ENCODE measurements around the gene SCLY. TPM values are rescaled to one million over a fixed set of nuclear protein-coding genes. Genes with fewer than 3 reads are reported as not detected.
A peak's percentile ranks its signal among the peaks of the same experiment; 100 is the strongest.

The SCLY gene
- total RNA-seq, 1 donor from 2014 or later = 11.5 TPM

DNA sequence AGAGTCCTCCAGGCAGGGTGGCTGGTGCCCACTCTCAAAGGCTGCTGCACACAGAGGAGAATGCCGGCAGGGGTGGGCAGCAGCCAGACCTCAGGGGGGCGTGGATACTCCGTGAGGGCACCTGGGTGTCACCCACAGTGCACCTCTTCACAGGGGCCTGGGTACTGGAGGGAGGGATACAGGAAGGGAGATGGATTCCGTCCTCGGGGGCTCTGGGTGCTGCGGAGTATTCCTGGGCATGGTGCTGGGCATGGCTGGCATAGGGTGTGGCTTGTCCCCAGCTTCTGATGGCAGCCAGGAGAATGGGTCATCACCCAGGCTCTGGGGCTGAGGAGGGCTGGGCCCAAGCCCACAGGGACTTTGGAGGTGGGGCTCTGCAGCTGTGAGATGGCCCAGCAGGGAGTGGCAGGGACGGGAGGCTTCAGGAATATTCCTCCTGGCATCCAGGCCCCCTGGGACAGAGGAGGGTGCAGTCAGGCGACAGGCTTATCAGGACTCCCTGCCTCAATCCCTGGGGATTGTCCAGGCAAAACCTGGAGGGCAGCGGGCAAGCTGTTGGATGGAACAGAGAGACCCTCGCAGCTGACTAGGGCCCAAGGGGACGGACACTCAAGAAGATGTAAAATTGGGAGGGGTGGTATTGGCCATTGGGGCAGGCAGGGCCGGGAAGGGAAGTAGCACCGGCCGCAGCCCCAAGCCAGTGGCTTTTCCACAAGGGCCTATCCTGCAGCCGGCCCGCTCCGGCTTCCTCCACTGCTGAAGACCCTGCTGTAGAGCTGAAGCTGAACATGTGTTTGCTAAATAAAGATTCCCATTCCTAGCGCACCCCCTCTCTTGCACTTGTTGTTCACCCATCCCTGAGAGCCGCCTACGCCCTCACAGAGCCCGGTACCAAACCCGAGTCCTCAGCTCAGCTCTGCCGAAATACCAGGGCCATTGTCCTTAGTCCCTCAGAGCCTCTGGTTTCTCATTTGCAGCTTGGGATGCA lies 72.0 kb downstream of the SCLY start:
- no peak overlapping the region for H3K4me3 ChIP-seq (ENCODE audit: low read depth, low read length)
- DNase-seq (ENCODE audit: low read depth) = no peak
- TF ChIP-seq, protein P1, sequence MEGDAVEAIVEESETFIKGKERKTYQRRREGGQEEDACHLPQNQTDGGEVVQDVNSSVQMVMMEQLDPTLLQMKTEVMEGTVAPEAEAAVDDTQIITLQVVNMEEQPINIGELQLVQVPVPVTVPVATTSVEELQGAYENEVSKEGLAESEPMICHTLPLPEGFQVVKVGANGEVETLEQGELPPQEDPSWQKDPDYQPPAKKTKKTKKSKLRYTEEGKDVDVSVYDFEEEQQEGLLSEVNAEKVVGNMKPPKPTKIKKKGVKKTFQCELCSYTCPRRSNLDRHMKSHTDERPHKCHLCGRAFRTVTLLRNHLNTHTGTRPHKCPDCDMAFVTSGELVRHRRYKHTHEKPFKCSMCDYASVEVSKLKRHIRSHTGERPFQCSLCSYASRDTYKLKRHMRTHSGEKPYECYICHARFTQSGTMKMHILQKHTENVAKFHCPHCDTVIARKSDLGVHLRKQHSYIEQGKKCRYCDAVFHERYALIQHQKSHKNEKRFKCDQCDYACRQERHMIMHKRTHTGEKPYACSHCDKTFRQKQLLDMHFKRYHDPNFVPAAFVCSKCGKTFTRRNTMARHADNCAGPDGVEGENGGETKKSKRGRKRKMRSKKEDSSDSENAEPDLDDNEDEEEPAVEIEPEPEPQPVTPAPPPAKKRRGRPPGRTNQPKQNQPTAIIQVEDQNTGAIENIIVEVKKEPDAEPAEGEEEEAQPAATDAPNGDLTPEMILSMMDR (conservative IDR thresholded peaks at IDR 0.05; ENCODE audit: low read depth, low read length) = no peak

DNA sequence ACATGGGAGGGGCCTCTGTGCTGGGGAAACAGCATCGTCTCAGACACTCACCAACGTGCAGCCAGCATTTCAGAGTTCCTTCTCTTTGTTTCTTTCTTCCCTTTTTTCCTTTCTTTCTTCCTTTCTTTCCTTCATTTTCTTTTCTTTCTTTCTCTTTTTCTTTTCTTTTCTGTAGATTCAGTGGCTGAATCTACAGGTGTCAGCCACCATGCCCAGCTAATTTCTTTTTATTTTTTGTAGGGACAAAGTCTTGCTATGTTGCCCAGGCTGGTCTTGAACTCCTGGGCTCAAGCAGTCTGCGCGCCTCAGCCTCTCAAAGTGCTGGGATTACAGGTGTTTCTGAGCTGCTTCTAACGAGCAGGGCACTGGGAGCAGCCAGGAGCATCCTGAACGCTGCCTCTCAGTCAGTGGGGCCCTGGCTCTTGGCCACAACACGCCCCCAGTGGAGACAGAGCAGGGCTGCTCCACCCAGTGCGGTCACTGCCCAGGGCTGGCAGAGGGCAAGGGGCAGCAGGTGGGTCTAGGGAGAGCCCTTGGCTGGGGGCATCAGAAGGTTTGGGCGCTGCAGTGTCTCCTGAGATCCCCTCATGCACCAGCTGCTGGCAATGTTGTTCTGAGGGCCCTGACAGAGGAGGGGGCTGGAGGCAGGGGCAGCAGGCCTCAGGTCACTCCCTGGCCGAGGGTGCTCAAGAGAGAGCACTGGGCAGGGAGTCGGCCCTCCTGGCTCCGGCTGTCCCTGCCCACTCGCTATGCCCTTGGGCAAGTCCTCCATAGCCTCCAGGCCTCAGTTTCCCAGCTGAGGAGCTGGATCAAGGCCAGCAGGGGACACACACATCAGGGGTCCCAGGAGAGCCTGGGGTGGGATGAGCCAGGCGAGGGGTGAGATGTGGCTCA lies 72.9 kb downstream of the SCLY start:
- DNase-seq (ENCODE audit: low read depth) = no peak
- TF ChIP-seq, protein P1 (conservative IDR thresholded peaks at IDR 0.05; ENCODE audit: low read depth, low read length) = peak; percentile 8
- no peak overlapping the region for H3K4me3 ChIP-seq (ENCODE audit: low read depth, low read length)

DNA sequence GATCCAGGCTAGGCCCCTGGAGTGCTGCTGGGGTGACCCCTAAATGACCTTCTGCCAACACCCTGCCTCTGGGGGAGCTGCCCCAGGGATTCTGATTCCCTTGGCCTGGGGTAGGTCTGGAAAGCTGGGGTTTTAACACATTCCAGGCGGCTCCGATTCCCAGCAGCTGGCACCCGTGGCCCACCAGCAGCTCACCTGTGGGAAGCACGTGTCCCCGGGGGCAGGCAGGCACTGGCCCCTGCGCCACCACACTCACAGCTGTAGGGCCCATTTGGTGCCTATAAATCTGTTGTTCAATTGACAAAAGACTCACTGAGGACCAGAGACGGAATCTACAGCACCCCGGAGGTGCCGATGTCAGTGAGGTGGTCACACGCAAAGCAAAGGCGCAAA lies 73.6 kb downstream of the SCLY start:
- no peak overlapping the region for H3K4me3 ChIP-seq (ENCODE audit: low read depth, low read length)
- TF ChIP-seq, protein P1 (conservative IDR thresholded peaks at IDR 0.05; ENCODE audit: low read depth, low read length) = no peak
- no peak for DNase-seq (ENCODE audit: low read depth)

DNA sequence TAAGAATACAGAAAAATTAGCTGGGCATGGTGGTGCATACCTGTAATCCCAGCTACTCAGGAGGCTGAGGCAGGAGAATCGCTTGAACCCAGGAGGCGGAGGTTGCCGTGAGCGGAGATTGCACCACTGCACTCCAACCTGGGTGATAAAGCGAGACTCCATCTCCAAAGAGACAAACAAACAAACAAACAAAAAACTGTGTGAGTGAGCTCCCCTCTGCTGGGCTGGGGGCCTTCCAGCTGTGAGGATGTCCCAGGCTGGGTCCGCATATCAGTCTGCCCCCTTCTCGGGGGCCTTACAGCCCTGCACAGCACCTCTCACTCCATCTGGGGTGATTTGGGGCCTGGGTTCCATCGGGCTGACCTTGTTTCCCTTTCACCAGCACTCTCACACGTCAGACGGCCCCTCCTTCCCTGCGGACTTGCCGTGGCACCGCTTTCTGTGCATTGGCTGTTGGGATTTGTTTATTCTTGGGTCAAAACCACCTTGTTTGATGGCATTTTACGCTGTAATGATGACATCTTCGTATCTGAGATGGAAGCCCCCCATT lies 74.9 kb downstream of the SCLY start:
- H3K4me3 ChIP-seq (ENCODE audit: low read depth, low read length) = no peak overlapping the region
- TF ChIP-seq, protein P1 (conservative IDR thresholded peaks at IDR 0.05; ENCODE audit: low read depth, low read length) = no peak
- DNase-seq (ENCODE audit: low read depth) = no peak

DNA sequence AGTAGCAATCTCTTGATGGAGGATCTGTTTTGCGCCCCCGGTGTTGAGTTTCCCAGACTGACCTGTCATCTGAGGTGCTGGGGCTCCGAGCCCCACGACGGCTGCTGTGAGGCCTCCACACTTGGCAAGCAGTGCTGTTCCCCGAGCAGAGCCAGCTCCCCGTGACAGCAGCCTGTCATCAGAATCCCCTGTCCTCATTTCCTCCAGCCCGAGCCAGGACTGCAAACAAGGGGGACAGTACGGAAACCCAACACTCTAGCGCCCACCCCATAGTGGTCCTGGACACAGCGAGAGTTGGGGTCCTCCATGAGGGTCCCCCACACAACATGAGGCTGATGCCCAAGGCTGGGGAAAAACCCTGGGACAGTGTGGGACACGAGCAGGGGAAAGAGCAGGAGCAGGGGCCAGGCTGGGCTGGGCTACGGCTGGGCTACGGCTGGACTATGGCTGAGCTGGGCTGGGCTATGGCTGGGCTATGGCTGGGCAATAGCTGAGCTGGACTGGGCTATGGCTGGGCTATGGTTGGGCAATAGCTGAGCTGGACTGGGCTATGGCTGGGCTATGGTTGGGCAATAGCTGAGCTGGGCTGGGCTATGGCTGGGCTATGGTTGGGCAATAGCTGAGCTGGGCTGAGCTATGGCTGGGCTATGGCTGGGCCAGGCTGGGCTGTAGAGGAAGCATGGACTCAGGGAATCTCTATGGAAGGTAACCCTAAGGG lies 76.2 kb downstream of the SCLY start:
- no peak overlapping the region for H3K4me3 ChIP-seq (ENCODE audit: low read depth, low read length)
- TF ChIP-seq, protein P1 (conservative IDR thresholded peaks at IDR 0.05; ENCODE audit: low read depth, low read length) = no peak
- no peak for DNase-seq (ENCODE audit: low read depth)

DNA sequence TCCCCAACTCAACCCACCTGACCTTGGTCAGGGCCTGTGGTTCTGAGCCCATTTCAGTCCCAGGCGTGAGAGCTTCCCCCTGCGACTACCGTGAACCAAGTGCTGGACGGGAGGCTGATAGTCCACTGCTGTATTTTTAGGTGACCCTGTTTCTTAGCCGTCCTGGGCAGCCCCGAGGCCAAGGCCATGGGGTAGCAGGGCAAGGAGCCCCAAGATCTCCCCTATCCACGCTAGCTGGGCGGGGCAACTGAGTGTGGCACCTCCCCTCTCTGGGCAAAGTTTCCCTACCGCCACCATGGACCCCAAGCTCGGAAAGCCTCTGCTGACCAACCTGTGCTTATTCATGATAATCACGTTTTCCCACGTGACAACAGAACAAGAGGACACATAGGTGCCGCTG lies 77.1 kb downstream of the SCLY start:
- TF ChIP-seq, protein P1 (conservative IDR thresholded peaks at IDR 0.05; ENCODE audit: low read depth, low read length) = no peak
- no peak for DNase-seq (ENCODE audit: low read depth)
- no peak overlapping the region for H3K4me3 ChIP-seq (ENCODE audit: low read depth, low read length)
